Measurements from ENCODE around the gene RNF8. TPM values are rescaled to one million over a fixed set of nuclear protein-coding genes. Genes with fewer than 3 reads are reported as not detected.

The RNF8 gene
- total RNA-seq, 1 experiment from 2014 or later: 22.0 TPM

DNA sequence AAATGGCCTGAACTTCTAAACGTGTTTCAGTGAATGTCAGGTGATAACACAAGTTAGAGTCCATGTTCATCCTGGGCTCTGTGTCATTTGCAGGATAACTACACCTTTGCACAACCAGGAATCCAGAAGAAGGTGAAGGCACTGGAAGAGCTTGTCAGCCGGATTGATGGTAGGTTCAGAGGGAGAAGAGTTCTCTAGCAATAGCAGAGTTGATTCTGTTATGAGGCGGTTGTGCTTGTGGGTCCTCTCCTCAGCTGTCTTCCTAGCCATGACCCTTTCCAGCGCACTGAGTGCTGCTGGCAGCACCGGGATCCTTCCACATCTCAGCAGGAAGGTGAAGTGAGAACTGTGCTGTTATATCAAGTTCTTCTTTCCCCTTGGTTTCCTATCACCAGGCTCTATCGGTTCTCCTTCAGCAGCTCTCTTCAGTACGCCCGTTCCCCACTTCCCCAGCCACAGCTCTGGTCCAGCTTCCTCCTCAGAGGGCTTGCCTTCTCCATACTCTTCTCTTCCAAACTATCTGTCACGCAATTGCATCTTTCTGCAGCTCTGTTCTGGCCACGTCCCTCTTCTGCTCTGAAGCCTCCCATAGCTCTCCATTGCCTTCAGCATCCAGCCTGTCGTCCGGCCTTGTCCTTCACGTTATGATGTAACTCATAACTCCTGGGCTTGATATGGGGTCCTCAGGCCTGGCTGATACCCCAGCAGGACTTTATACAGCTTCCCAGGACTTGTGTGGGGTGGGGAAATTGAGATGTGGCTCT, 39.9 kb upstream of the RNF8 start:
- H3K27ac Mint-ChIP-seq (ENCODE audit: low read depth, unreplicated experiment): no peak overlapping the region
- intact Hi-C loops (cut with micrococcal nuclease): no loop called here
- ChIA-PET CTCF (interaction anchor here (0.6 to 8.7 kb wide), 9 partner anchors 9 to 372 kb away, joined by 3 to 62 read pairs (median 5); no protein-coding TSS in a partner anchor), POLR2A (interaction anchor here (0.6 to 1.4 kb wide), 3 partner anchors 10 to 264 kb away, joined by 3 to 6 read pairs (median 3); no protein-coding TSS in a partner anchor)
- H3K4me1 Mint-ChIP-seq (ENCODE audit: insufficient read depth, unreplicated experiment): no peaks in the 10 kb centered on the region
- H3K36me3 Mint-ChIP-seq (ENCODE audit: insufficient read depth, unreplicated experiment): peaks cover 20% of the 10 kb centered on the region
- DNase-seq (ENCODE audit: unreplicated experiment): no peak
- H3K9me3 Mint-ChIP-seq (ENCODE audit: unreplicated experiment): no peaks in the 10 kb centered on the region
- H3K27me3 Mint-ChIP-seq (ENCODE audit: insufficient read depth, unreplicated experiment): no peaks in the 10 kb centered on the region
- BruUV-seq (replicated peaks): no TSS peak
- no peak overlapping the region for H3K4me3 Mint-ChIP-seq (ENCODE audit: unreplicated experiment)
- TF ChIP-seq, protein P1, sequence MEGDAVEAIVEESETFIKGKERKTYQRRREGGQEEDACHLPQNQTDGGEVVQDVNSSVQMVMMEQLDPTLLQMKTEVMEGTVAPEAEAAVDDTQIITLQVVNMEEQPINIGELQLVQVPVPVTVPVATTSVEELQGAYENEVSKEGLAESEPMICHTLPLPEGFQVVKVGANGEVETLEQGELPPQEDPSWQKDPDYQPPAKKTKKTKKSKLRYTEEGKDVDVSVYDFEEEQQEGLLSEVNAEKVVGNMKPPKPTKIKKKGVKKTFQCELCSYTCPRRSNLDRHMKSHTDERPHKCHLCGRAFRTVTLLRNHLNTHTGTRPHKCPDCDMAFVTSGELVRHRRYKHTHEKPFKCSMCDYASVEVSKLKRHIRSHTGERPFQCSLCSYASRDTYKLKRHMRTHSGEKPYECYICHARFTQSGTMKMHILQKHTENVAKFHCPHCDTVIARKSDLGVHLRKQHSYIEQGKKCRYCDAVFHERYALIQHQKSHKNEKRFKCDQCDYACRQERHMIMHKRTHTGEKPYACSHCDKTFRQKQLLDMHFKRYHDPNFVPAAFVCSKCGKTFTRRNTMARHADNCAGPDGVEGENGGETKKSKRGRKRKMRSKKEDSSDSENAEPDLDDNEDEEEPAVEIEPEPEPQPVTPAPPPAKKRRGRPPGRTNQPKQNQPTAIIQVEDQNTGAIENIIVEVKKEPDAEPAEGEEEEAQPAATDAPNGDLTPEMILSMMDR (IDR thresholded peaks at IDR 0.05; ENCODE audit: unreplicated experiment): no peak

DNA sequence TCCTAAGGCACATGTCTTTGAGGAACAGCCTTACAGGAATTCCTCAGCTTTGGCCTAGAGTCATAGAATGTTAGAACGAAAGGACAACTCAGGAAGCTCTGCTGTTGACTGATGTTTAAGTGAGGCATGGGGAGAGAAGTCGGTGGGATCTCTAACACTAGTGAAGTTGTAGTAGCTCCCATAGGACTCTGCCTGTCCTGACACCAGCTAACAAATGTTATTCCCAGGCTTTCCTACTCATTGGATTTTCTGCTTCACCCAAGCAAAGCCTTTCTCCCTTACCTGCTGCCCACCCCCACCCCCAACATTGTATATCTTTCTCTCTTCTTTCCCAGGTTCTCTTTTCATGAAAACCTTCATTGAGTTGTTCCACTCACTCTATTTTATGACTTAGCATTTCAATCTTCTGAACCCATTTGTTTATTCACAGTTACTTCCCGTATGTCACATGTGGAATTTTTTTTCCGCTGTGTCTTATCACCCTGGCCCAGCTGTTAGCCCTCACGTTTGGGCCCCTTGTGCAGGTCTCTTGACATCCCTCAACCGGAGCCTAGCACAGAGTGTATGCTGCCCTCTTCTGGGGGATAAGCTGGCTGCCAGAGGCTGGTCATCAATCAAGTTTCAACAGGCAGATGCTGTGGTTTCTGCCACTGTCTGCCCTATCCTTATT, 39.2 kb upstream of the RNF8 start:
- Mint-ChIP-seq H3K9me3 (ENCODE audit: unreplicated experiment) (no peaks in the 10 kb centered on the region), H3K27me3 (ENCODE audit: insufficient read depth, unreplicated experiment) (no peaks in the 10 kb centered on the region), H3K4me1 (ENCODE audit: insufficient read depth, unreplicated experiment) (no peaks in the 10 kb centered on the region), H3K4me3 (ENCODE audit: unreplicated experiment) (no peak overlapping the region), H3K27ac (ENCODE audit: low read depth, unreplicated experiment) (no peak overlapping the region), H3K36me3 (ENCODE audit: insufficient read depth, unreplicated experiment) (peaks cover 16% of the 10 kb centered on the region)
- ChIA-PET CTCF (interaction anchor here (0.7 to 8.7 kb wide), 8 partner anchors 9 to 143 kb away, joined by 3 to 62 read pairs (median 5); no protein-coding TSS in a partner anchor), POLR2A (interaction anchor here (0.6 to 1.4 kb wide), 2 partner anchors 9 to 84 kb away, joined by 3 to 6 read pairs; no protein-coding TSS in a partner anchor)
- intact Hi-C loops (cut with micrococcal nuclease): loop anchor here (5.0 kb wide), 1 partner anchor 297 kb away; no protein-coding TSS in a partner anchor
- peak; percentile 63 for DNase-seq (ENCODE audit: unreplicated experiment)
- TF ChIP-seq, protein P1 (IDR thresholded peaks at IDR 0.05; ENCODE audit: unreplicated experiment): peak; percentile 39
- no TSS peak for BruUV-seq (replicated peaks)

DNA sequence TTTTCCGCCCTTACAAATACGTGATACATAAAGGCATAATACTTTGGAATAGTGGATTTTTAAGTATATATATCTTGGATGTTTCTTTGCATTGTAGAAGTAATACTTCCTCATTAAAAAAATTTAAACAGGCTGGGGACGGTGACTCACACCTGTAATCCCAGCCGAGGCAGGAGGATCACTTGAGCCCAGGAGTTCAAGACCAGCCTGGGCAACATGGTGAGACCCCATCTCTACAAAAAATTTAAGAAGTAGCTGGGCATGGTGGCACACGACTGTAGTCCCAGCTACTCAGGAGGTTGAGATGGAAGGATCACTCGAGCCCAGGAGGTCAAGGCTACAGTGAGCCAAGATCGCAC, 38.6 kb upstream of the RNF8 start:
- TF ChIP-seq, protein P1 (IDR thresholded peaks at IDR 0.05; ENCODE audit: unreplicated experiment): no peak
- intact Hi-C loops (cut with micrococcal nuclease): loop anchor here (5.0 kb wide), 1 partner anchor 298 kb away; no protein-coding TSS in a partner anchor
- ChIA-PET CTCF (interaction anchor here (0.7 to 8.7 kb wide), 5 partner anchors 10 to 144 kb away, joined by 3 to 62 read pairs (median 6); no protein-coding TSS in a partner anchor), POLR2A (no interaction called here)
- Mint-ChIP-seq H3K4me1 (ENCODE audit: insufficient read depth, unreplicated experiment) (no peaks in the 10 kb centered on the region), H3K9me3 (ENCODE audit: unreplicated experiment) (no peaks in the 10 kb centered on the region), H3K27me3 (ENCODE audit: insufficient read depth, unreplicated experiment) (no peaks in the 10 kb centered on the region), H3K27ac (ENCODE audit: low read depth, unreplicated experiment) (no peak overlapping the region), H3K4me3 (ENCODE audit: unreplicated experiment) (no peak overlapping the region), H3K36me3 (ENCODE audit: insufficient read depth, unreplicated experiment) (peaks cover 14% of the 10 kb centered on the region)
- no TSS peak for BruUV-seq (replicated peaks)
- DNase-seq (ENCODE audit: unreplicated experiment): no peak

DNA sequence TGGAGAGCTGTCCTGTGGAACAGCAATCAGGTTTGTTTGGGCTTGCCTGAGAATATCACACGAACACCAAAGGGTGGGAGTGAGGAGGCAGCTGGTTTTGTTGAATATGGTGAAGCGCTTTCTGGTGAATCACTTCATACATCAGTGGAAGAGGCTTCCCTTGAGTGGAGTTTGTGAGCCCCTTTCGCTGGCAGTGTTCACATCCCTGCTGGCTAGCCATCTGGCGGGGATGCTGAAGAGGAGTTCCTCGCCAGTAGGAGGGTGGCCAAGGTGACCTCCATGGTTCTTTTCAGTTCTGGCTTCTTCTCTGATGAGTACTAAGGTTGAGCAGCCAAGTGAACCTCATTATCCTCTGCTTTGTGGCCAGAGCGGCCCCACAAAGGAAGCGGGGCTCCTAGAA, 37.7 kb upstream of the RNF8 start:
- H3K27me3 Mint-ChIP-seq (ENCODE audit: insufficient read depth, unreplicated experiment): no peaks in the 10 kb centered on the region
- no peaks in the 10 kb centered on the region for H3K9me3 Mint-ChIP-seq (ENCODE audit: unreplicated experiment)
- no peaks in the 10 kb centered on the region for H3K4me1 Mint-ChIP-seq (ENCODE audit: insufficient read depth, unreplicated experiment)
- DNase-seq (ENCODE audit: unreplicated experiment): no peak
- POLR2A ChIA-PET: interaction anchor here (1.1 kb wide), 1 partner anchor 93 kb away, joined by 3 read pairs; no protein-coding TSS in a partner anchor
- CTCF ChIA-PET: interaction anchor here (0.9 to 8.7 kb wide), 2 partner anchors 9 to 12 kb away, joined by 3 to 62 read pairs; no protein-coding TSS in a partner anchor
- intact Hi-C loops (cut with micrococcal nuclease): loop anchor here (5.0 kb wide), 1 partner anchor 299 kb away; no protein-coding TSS in a partner anchor
- H3K27ac Mint-ChIP-seq (ENCODE audit: low read depth, unreplicated experiment): no peak overlapping the region
- BruUV-seq (replicated peaks): no TSS peak
- TF ChIP-seq, protein P1 (IDR thresholded peaks at IDR 0.05; ENCODE audit: unreplicated experiment): no peak
- no peak overlapping the region for H3K4me3 Mint-ChIP-seq (ENCODE audit: unreplicated experiment)
- H3K36me3 Mint-ChIP-seq (ENCODE audit: insufficient read depth, unreplicated experiment): peaks cover 21% of the 10 kb centered on the region
